ENCODE data around the gene SIKE1.
"Not testable (repeated sequence)": the region's sequence is repeated elsewhere in the genome, so short reads cannot be mapped to it uniquely, and the experiment has no call there.

Gene SIKE1

DNA sequence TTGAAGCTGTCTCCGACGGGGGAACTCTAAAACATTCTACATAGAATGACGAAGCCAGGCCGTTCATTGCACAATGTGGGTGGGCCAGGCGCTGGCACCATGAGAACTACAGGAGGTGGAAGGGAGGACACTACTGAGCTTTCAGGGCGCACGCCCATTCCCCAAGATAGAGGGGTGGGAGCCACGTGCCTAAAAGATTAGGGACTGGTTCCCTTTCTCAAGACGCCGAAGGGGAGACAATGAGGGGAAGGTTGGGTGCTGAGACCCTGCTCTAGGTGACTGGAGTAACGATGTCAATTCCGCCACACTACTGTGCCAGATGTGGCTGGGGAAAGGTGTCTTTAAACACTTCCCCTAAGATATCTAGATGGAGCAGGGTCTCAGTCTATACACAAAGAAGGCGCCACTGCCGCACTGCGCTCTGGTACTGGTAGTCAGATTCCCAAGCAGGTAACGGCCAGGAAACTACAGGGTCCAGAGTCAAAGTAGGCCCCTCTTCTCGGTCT, 23.5 kb downstream of the SIKE1 start:
- Histone ChIP-seq H3K4me3 (ENCODE audit: low read depth, low read length) (peak overlapping the region; percentile 98), H3K36me3 (peaks cover 32% of the 10 kb centered on the region), H3K27ac (peak overlapping the region; percentile 100), H3K27me3 (ENCODE audit: insufficient read depth, low read depth, severe bottlenecking) (no peaks in the 10 kb centered on the region), H3K9me3 (ENCODE audit: severe bottlenecking) (no peaks in the 10 kb centered on the region)
- TF ChIP-seq, protein P1, sequence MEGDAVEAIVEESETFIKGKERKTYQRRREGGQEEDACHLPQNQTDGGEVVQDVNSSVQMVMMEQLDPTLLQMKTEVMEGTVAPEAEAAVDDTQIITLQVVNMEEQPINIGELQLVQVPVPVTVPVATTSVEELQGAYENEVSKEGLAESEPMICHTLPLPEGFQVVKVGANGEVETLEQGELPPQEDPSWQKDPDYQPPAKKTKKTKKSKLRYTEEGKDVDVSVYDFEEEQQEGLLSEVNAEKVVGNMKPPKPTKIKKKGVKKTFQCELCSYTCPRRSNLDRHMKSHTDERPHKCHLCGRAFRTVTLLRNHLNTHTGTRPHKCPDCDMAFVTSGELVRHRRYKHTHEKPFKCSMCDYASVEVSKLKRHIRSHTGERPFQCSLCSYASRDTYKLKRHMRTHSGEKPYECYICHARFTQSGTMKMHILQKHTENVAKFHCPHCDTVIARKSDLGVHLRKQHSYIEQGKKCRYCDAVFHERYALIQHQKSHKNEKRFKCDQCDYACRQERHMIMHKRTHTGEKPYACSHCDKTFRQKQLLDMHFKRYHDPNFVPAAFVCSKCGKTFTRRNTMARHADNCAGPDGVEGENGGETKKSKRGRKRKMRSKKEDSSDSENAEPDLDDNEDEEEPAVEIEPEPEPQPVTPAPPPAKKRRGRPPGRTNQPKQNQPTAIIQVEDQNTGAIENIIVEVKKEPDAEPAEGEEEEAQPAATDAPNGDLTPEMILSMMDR (IDR thresholded peaks at IDR 0.05; ENCODE audit: low read depth, low read length), result no peak
- DNase-seq, result peak; percentile 10

- TF ChIP-seq, protein P1 (IDR thresholded peaks at IDR 0.05; ENCODE audit: low read depth, low read length), result no peak
Observed at GRCh38 chr1:114756009-114756892, 24.2 kb downstream of the SIKE1 start.

GRCh38 chr1:114755006-114755931, 25.2 kb downstream of the SIKE1 start:
- H3K9me3 ChIP-seq (ENCODE audit: severe bottlenecking), result no peaks in the 10 kb centered on the region
- H3K4me3 ChIP-seq (ENCODE audit: low read depth, low read length), result no peak overlapping the region
- no peaks in the 10 kb centered on the region for H3K27me3 ChIP-seq (ENCODE audit: insufficient read depth, low read depth, severe bottlenecking)
- TF ChIP-seq, protein P1 (IDR thresholded peaks at IDR 0.05; ENCODE audit: low read depth, low read length), result no peak
- no peak overlapping the region for H3K27ac ChIP-seq
- peaks cover 38% of the 10 kb centered on the region for H3K36me3 ChIP-seq
- no peak for DNase-seq

More at GRCh38 chr1:114756009-114756892, 24.2 kb downstream of the SIKE1 start:
- Histone ChIP-seq H3K27ac (peak overlapping the region; percentile 100), H3K27me3 (ENCODE audit: insufficient read depth, low read depth, severe bottlenecking) (no peaks in the 10 kb centered on the region), H3K4me3 (ENCODE audit: low read depth, low read length) (peak overlapping the region; percentile 98), H3K9me3 (ENCODE audit: severe bottlenecking) (no peaks in the 10 kb centered on the region), H3K36me3 (peaks cover 32% of the 10 kb centered on the region)
- no peak for DNase-seq

GRCh38 chr1:114753702-114754101, 26.8 kb downstream of the SIKE1 start:
- H3K27me3 ChIP-seq (ENCODE audit: insufficient read depth, low read depth, severe bottlenecking); DNase-seq; H3K27ac ChIP-seq; H3K9me3 ChIP-seq (ENCODE audit: severe bottlenecking); H3K4me3 ChIP-seq (ENCODE audit: low read depth, low read length): not testable (repeated sequence)
- peaks cover 53% of the 10 kb centered on the region for H3K36me3 ChIP-seq

DNA sequence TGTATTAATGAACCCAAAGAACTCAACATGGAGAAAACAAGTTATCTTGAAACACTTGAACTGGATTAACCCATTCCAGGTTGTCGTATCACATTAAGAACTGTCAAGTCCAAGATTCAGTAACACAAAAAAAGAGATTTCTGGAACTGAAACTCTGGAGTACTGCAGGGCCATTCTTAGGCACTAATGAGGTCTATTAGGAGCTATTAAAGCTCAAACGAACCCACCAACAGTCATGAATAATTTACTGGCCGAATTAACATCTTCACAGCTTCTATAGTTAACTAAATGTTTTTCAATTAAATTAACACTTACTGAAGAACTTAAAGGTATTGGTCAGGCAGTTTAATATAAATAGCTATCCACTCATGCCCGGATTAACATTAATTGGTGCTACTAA, 27.3 kb downstream of the SIKE1 start:
- TF ChIP-seq, protein P1 (IDR thresholded peaks at IDR 0.05; ENCODE audit: low read depth, low read length), result no peak
- no peak for DNase-seq
- H3K27ac ChIP-seq, result no peak overlapping the region
- peaks cover 59% of the 10 kb centered on the region for H3K36me3 ChIP-seq
- H3K27me3 ChIP-seq (ENCODE audit: insufficient read depth, low read depth, severe bottlenecking), result no peaks in the 10 kb centered on the region
- H3K9me3 ChIP-seq (ENCODE audit: severe bottlenecking), result no peaks in the 10 kb centered on the region
- H3K4me3 ChIP-seq (ENCODE audit: low read depth, low read length), result no peak overlapping the region

GRCh38 chr1:114750780-114751179, 29.7 kb downstream of the SIKE1 start:
- H3K27me3 ChIP-seq (ENCODE audit: insufficient read depth, low read depth, severe bottlenecking), result no peaks in the 10 kb centered on the region
- no peaks in the 10 kb centered on the region for H3K9me3 ChIP-seq (ENCODE audit: severe bottlenecking)
- H3K27ac ChIP-seq, result no peak overlapping the region
- peaks cover 63% of the 10 kb centered on the region for H3K36me3 ChIP-seq
- DNase-seq, result no peak
- H3K4me3 ChIP-seq (ENCODE audit: low read depth, low read length), result no peak overlapping the region
- TF ChIP-seq, protein P1 (IDR thresholded peaks at IDR 0.05; ENCODE audit: low read depth, low read length), result no peak
